ENCODE measurements around the gene FAM184B. TPM values are rescaled to one million over a fixed set of nuclear protein-coding genes. Genes with fewer than 3 reads are reported as not detected.

FAM184B gene
- total RNA-seq, 1 experiment from 2014 or later, result 0.17 TPM

DNA sequence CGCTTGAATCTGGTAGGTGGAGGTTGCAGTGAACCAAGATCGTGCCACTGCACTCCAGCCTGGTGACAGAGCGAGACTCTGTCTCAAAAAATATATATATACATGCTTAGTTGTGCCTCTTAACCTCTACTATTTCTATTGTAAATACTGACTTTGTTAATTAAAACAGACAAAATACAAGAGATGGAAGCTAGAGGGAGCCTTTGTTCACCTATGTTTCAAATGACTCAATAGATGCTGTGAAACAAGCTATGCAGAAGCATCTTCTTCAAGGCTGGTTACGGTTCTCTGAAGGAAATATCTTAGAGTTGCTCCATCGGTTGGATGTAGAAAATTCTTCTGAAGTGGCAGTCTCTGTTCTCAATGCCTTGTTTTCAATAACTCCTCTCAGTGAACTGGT is 35.6 kb upstream of the FAM184B start:
- Mint-ChIP-seq H3K36me3 (peaks cover 41% of the 10 kb centered on the region), H3K27me3 (ENCODE audit: low read depth) (no peaks in the 10 kb centered on the region), H3K4me3 (no peak overlapping the region), H3K27ac (no peak overlapping the region), H3K9me3 (no peaks in the 10 kb centered on the region), H3K4me1 (peaks cover 10% of the 10 kb centered on the region)
- TF ChIP-seq JUN (CRISPR knock-in tag; IDR thresholded peaks at IDR 0.05) (no peak), CREM (CRISPR knock-in tag; IDR thresholded peaks at IDR 0.05) (no peak), FOXP4 (CRISPR knock-in tag; IDR thresholded peaks at IDR 0.05) (no peak), ZSCAN18 (CRISPR knock-in tag; IDR thresholded peaks at IDR 0.05) (no peak), HMGXB4 (CRISPR knock-in tag; IDR thresholded peaks at IDR 0.05) (no peak)
- TF ChIP-seq, protein P1, sequence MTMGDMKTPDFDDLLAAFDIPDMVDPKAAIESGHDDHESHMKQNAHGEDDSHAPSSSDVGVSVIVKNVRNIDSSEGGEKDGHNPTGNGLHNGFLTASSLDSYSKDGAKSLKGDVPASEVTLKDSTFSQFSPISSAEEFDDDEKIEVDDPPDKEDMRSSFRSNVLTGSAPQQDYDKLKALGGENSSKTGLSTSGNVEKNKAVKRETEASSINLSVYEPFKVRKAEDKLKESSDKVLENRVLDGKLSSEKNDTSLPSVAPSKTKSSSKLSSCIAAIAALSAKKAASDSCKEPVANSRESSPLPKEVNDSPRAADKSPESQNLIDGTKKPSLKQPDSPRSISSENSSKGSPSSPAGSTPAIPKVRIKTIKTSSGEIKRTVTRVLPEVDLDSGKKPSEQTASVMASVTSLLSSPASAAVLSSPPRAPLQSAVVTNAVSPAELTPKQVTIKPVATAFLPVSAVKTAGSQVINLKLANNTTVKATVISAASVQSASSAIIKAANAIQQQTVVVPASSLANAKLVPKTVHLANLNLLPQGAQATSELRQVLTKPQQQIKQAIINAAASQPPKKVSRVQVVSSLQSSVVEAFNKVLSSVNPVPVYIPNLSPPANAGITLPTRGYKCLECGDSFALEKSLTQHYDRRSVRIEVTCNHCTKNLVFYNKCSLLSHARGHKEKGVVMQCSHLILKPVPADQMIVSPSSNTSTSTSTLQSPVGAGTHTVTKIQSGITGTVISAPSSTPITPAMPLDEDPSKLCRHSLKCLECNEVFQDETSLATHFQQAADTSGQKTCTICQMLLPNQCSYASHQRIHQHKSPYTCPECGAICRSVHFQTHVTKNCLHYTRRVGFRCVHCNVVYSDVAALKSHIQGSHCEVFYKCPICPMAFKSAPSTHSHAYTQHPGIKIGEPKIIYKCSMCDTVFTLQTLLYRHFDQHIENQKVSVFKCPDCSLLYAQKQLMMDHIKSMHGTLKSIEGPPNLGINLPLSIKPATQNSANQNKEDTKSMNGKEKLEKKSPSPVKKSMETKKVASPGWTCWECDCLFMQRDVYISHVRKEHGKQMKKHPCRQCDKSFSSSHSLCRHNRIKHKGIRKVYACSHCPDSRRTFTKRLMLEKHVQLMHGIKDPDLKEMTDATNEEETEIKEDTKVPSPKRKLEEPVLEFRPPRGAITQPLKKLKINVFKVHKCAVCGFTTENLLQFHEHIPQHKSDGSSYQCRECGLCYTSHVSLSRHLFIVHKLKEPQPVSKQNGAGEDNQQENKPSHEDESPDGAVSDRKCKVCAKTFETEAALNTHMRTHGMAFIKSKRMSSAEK (CRISPR knock-in tag; IDR thresholded peaks at IDR 0.05; ENCODE audit: borderline replicate concordance), result no peak
- DNase-seq (ENCODE audit: low spot score) (no peak), ATAC-seq (peak; percentile 67)
- ChIA-PET POLR2A (no interaction called here), CTCF (interaction anchor here (0.5 to 1.7 kb wide), 14 partner anchors 8 to 776 kb away, joined by 3 to 7 read pairs (median 3); partner anchors contain the start of genes FAM184B and LAP3)

DNA sequence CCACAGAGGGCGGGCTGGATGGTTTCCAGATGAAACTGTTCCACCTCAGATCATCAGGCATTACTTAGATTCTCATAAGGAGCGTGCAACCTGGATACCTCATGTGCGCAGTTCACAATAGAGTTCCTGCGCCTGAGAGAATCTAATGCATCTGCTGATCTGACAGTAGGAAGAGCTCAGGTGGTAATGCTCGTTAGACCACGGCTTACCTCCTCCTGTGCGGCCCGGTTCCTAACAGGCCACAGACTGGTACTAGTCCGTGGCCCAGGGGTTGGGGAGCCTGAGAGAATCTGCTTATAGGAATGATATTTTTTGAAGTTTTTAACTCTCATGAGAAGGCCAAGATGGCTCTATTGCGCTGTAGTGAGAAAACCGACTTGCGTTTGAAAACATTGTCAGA is 34.7 kb upstream of the FAM184B start:
- H3K27me3 Mint-ChIP-seq (ENCODE audit: low read depth), result no peaks in the 10 kb centered on the region
- H3K4me1 Mint-ChIP-seq, result peaks cover 11% of the 10 kb centered on the region
- ATAC-seq (no peak), DNase-seq (ENCODE audit: low spot score) (no peak)
- TF ChIP-seq, protein P2, sequence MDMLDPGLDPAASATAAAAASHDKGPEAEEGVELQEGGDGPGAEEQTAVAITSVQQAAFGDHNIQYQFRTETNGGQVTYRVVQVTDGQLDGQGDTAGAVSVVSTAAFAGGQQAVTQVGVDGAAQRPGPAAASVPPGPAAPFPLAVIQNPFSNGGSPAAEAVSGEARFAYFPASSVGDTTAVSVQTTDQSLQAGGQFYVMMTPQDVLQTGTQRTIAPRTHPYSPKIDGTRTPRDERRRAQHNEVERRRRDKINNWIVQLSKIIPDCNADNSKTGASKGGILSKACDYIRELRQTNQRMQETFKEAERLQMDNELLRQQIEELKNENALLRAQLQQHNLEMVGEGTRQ (CRISPR knock-in tag; IDR thresholded peaks at IDR 0.05), result no peak
- no peak for TF ChIP-seq E2F5 (CRISPR knock-in tag; IDR thresholded peaks at IDR 0.05)
- TF ChIP-seq NFATC4 (CRISPR knock-in tag; IDR thresholded peaks at IDR 0.05), result no peak
- TF ChIP-seq, protein P3, sequence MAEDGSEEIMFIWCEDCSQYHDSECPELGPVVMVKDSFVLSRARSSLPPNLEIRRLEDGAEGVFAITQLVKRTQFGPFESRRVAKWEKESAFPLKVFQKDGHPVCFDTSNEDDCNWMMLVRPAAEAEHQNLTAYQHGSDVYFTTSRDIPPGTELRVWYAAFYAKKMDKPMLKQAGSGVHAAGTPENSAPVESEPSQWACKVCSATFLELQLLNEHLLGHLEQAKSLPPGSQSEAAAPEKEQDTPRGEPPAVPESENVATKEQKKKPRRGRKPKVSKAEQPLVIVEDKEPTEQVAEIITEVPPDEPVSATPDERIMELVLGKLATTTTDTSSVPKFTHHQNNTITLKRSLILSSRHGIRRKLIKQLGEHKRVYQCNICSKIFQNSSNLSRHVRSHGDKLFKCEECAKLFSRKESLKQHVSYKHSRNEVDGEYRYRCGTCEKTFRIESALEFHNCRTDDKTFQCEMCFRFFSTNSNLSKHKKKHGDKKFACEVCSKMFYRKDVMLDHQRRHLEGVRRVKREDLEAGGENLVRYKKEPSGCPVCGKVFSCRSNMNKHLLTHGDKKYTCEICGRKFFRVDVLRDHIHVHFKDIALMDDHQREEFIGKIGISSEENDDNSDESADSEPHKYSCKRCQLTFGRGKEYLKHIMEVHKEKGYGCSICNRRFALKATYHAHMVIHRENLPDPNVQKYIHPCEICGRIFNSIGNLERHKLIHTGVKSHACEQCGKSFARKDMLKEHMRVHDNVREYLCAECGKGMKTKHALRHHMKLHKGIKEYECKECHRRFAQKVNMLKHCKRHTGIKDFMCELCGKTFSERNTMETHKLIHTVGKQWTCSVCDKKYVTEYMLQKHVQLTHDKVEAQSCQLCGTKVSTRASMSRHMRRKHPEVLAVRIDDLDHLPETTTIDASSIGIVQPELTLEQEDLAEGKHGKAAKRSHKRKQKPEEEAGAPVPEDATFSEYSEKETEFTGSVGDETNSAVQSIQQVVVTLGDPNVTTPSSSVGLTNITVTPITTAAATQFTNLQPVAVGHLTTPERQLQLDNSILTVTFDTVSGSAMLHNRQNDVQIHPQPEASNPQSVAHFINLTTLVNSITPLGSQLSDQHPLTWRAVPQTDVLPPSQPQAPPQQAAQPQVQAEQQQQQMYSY (CRISPR knock-in tag; IDR thresholded peaks at IDR 0.05), result no peak
- no peak for TF ChIP-seq NFE2L1 (CRISPR knock-in tag; IDR thresholded peaks at IDR 0.05)
- no peak for TF ChIP-seq CBFB (CRISPR knock-in tag; IDR thresholded peaks at IDR 0.05; ENCODE audit: low read depth)
- TF ChIP-seq, protein P1 (CRISPR knock-in tag; IDR thresholded peaks at IDR 0.05; ENCODE audit: borderline replicate concordance), result no peak
- H3K36me3 Mint-ChIP-seq, result peaks cover 37% of the 10 kb centered on the region
- ChIA-PET POLR2A (no interaction called here), CTCF (interaction anchor here (0.8 to 1.7 kb wide), 6 partner anchors 8 to 239 kb away, joined by 3 to 7 read pairs (median 4); partner anchors contain the start of gene LAP3)
- no peak overlapping the region for H3K27ac Mint-ChIP-seq
- H3K4me3 Mint-ChIP-seq, result no peak overlapping the region
- no peaks in the 10 kb centered on the region for H3K9me3 Mint-ChIP-seq

Data from WTC11 (cell line).